T-helper 1 cell treated with Interleukin-12 subunit alpha and Interleukin-12 subunit beta and Interleukin-4 antibody, amounts not matched to agents 30 ng/mL and 1 ng/mL, for 36 hours (primary cell): Measurements from ENCODE around the gene TAS2R50. TPM values are rescaled to one million over a fixed set of nuclear protein-coding genes. Genes with fewer than 3 reads are reported as not detected.

ENCODE experiments used
- intact Hi-C: fragments of 100-400 bp; cut with micrococcal nuclease; formaldehyde crosslinking; loops from one replicate; pipeline ENCODE4 v1.15.1; 2024
- total RNA-seq: library from RNA; stranded (reverse); gene quantifications from 2 replicates; pipeline ENCODE4 v1.2.3, GENCODE V29; 2022

Gene TAS2R50
- total RNA-seq, 1 donor from 2014 or later, result 1.8 TPM

GRCh38 chr12:10957741-10958140 lies 29.0 kb downstream of the TAS2R50 start:
- intact Hi-C loops, result no loop called here

- intact Hi-C loops, result no loop called here
Observed at GRCh38 chr12:10956085-10956484, 30.6 kb downstream of the TAS2R50 start.

- intact Hi-C loops, result no loop called here
Observed at GRCh38 chr12:10952645-10953044, 34.1 kb downstream of the TAS2R50 start.

GRCh38 chr12:10943167-10943566 lies 43.5 kb downstream of the TAS2R50 start:
- intact Hi-C loops, result no loop called here

- intact Hi-C loops, result no loop called here
Observed at GRCh38 chr12:10941916-10942607, 44.6 kb downstream of the TAS2R50 start.

GRCh38 chr12:10941369-10941768 lies 45.3 kb downstream of the TAS2R50 start:
- intact Hi-C loops, result no loop called here

GRCh38 chr12:10940389-10940788 lies 46.3 kb downstream of the TAS2R50 start:
- intact Hi-C loops, result no loop called here

- intact Hi-C loops, result no loop called here
Observed at GRCh38 chr12:10939163-10939562, 47.5 kb downstream of the TAS2R50 start, which contains the start of gene TAS2R14. TAS2R14 (minus strand) TSS chr12:10939263; CDS start chr12:10939207, 56 bp downstream.

- intact Hi-C loops, result no loop called here
Observed at GRCh38 chr12:10936506-10936905, 50.2 kb downstream of the TAS2R50 start.

Other genes starting within 250 kb of the TAS2R50 start
- not detected in 2 replicates for gene TAS2R7, start 184.3 kb downstream of the TAS2R50 start, total RNA-seq
- not detected in 2 replicates for gene TAS2R8, start 179.6 kb downstream of the TAS2R50 start, total RNA-seq
- 0.27 TPM in 1 of 2 replicates, not detected in the other for gene TAS2R9, start 176.7 kb downstream of the TAS2R50 start, total RNA-seq
- 0.34 and 0.39 TPM in 2 replicates for gene TAS2R10, start 160.6 kb downstream of the TAS2R50 start, total RNA-seq
- 2.1 and 2.4 TPM in 2 replicates for gene PRR4, start 137.4 kb downstream of the TAS2R50 start, total RNA-seq
- gene PRH1, start 102.7 kb downstream of the TAS2R50 start, total RNA-seq, result 24.7 and 31.8 TPM in 2 replicates
- gene TAS2R13, start 77.3 kb downstream of the TAS2R50 start, total RNA-seq, result 2.0 and 2.8 TPM in 2 replicates
- gene PRH2, start 57.7 kb downstream of the TAS2R50 start, total RNA-seq, result not detected in 2 replicates
- 4.7 and 5.2 TPM in 2 replicates for gene TAS2R14, start 47.6 kb downstream of the TAS2R50 start, total RNA-seq
- 1.8 and 2.6 TPM in 2 replicates for gene TAS2R20, start 11.4 kb upstream of the TAS2R50 start, total RNA-seq
- gene TAS2R19, start 35.7 kb upstream of the TAS2R50 start, total RNA-seq, result 3.9 and 4.5 TPM in 2 replicates
- gene TAS2R31, start 44.5 kb upstream of the TAS2R50 start, total RNA-seq, result 3.5 and 4.9 TPM in 2 replicates
- 1.6 and 3.3 TPM in 2 replicates for gene TAS2R46, start 75.4 kb upstream of the TAS2R50 start, total RNA-seq
- gene TAS2R43, start 105.4 kb upstream of the TAS2R50 start, total RNA-seq, result 1.0 and 1.2 TPM in 2 replicates
- gene TAS2R30, start 147.7 kb upstream of the TAS2R50 start, total RNA-seq, result 4.2 and 5.4 TPM in 2 replicates
- 7.6 and 8.4 TPM in 2 replicates for gene SMIM10L1, start 184.3 kb upstream of the TAS2R50 start, total RNA-seq
- gene TAS2R42, start 200.0 kb upstream of the TAS2R50 start, total RNA-seq, result not detected in 2 replicates